Thyroid gland (tissue), 4 donors: Measurements from ENCODE around the gene MALAT1. TPM values are rescaled to one million over a fixed set of nuclear protein-coding genes. Genes with fewer than 3 reads are reported as not detected.

Experiments used
- DNase-seq, 2 donors: peaks; one replicate each; pipeline ENCODE4 v3.0.0-alpha.2; 2019
- H3K27ac ChIP-seq, 3 donors: fragments of 200-600 bp; sonication (generic); 1 replicate in 2 of 3; 2 replicates in 1 of 3; pipeline ENCODE4 v1.5.1; 2016 to 2019; ENCODE audit warnings: mild to moderate bottlenecking in 1 of 3, moderate library complexity in 1 of 3
- H3K27me3 ChIP-seq: fragments of 200-600 bp; sonication (generic); one replicate; pipeline ENCODE4 v1.5.1; 2019
- H3K36me3 ChIP-seq, 2 donors: fragments of 200-600 bp; sonication (generic); one replicate each; pipeline ENCODE4 v1.5.1; 2016 to 2019
- H3K4me1 ChIP-seq, 2 donors: fragments of 200-600 bp; sonication (generic); one replicate each; pipeline ENCODE4 v1.5.1; 2017 to 2019
- H3K4me3 ChIP-seq, 3 donors: fragments of 200-600 bp; sonication (generic); replicated peaks in 1 of 3; 1 replicate in 2 of 3; 2 replicates in 1 of 3; pipeline ENCODE4 v1.5.1; 2016; ENCODE audit warnings: mild to moderate bottlenecking in 1 of 3
- H3K9me3 ChIP-seq: fragments of 200-600 bp; sonication (generic); one replicate; pipeline ENCODE4 v1.5.1; 2017
- POLR2A ChIP-seq, 2 donors: fragments of 450-650 bp; IDR thresholded peaks; one replicate each; pipeline ENCODE4 v1.6.1; 2017; ENCODE audit warnings: antibody characterized with exemption in 2 of 2, mild to moderate bottlenecking in 2 of 2, moderate library complexity in 1 of 2
- WGBS, 2 donors: methylation state at CpG; one replicate each; pipeline ENCODE4 v1.1.5; 2017; 5-methylcytosine and 5-hydroxymethylcytosine counted together
- intact Hi-C: fragments of 100-400 bp; cut with DNase I; formaldehyde crosslinking; loops from one replicate; pipeline ENCODE4 v1.15.1; 2023
- total RNA-seq, 4 donors: library from RNA; depleted of rRNA; stranded (reverse); fragments of >200 nt; gene quantifications; one replicate each; pipeline ENCODE4 v1.2.3, GENCODE V29; 2016
- TF ChIP-seq, protein P1 (sequence below), 6 experiments: fragments of 200-600 bp in 3 of 6; fragments of 450-650 bp in 3 of 6; sonication (generic) in 3 of 6; IDR thresholded peaks; one replicate each; pipeline ENCODE4 v1.5.1; 2016 to 2019; ENCODE audit warnings: antibody characterized with exemption in 6 of 6, mild to moderate bottlenecking in 2 of 6, inconsistent platforms in 1 of 6, moderate library complexity in 1 of 6

MALAT1 gene
- total RNA-seq, 4 donors from 2014 or later, result 20,994 to 36,233 (median 26,043) TPM

DNA sequence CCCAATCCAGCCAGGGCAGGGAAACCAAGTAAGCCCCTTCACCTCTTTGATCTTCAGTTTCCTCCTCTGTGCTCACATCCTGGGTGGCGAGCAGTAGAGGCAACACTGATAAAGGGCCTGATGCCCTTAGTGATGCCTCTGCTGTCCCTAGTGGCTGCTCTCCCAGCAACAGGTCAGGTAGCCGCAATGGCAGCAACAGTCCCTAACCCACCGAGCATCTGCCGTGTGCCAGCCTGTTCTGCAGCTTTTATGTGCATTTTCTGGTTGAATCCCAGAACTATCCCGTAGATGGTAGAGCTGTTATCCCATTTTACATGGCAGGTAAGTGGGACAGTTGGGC, 31.3 kb downstream of the MALAT1 start:
- Histone ChIP-seq H3K36me3 (peaks cover 45 to 50% of the 10 kb centered on the region in 2 donors), H3K4me3 (no peak overlapping the region), H3K9me3 (no peaks in the 10 kb centered on the region), H3K27ac (no peak overlapping the region), H3K27me3 (no peaks in the 10 kb centered on the region), H3K4me1 (peaks cover 11 to 14% of the 10 kb centered on the region in 2 donors)
- TF ChIP-seq, protein P1, sequence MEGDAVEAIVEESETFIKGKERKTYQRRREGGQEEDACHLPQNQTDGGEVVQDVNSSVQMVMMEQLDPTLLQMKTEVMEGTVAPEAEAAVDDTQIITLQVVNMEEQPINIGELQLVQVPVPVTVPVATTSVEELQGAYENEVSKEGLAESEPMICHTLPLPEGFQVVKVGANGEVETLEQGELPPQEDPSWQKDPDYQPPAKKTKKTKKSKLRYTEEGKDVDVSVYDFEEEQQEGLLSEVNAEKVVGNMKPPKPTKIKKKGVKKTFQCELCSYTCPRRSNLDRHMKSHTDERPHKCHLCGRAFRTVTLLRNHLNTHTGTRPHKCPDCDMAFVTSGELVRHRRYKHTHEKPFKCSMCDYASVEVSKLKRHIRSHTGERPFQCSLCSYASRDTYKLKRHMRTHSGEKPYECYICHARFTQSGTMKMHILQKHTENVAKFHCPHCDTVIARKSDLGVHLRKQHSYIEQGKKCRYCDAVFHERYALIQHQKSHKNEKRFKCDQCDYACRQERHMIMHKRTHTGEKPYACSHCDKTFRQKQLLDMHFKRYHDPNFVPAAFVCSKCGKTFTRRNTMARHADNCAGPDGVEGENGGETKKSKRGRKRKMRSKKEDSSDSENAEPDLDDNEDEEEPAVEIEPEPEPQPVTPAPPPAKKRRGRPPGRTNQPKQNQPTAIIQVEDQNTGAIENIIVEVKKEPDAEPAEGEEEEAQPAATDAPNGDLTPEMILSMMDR (IDR thresholded peaks at IDR 0.05), result no peak
- TF ChIP-seq POLR2A (IDR thresholded peaks at IDR 0.05), result no peak
- intact Hi-C loops, result no loop called here
- WGBS, 2 donors, result 88 to 91% methylated on average over 2 to 5 of the region's 5 CpGs
- no peak for DNase-seq

DNA sequence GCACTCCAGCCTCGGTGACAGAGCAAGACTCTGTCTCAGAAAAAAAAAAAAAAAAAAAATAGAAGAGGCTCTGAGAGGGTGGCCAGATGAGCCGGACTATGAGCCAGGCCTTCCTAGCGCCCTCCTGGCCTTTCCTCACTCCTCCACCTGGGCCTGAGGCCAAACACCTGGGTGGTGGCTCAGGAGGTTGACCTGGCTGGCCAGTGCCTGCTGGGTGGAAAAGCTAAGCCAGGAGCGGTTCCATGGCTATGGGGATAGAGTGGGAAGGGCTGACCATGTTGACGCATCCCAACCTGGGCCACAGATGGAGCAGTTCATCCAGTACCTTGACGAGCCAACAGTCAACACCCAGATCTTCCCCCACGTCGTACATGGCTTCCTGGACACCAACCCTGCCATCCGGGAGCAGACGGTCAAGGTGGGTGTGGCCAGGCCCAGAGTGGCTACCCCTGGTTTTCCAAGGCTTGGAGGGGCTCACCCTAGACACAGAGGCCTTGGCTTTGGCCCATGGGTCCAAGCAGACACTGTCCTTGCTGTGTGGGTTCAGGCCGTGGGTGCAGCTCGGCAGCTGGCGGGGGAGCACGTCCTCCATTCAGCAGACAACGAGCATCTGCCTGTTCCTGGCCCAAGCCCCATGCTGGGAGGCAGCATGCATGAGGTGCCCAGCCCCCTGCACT, 33.7 kb downstream of the MALAT1 start:
- 96% methylated on average over 8 to 11 of the region's 15 CpGs for WGBS, 2 donors

DNA sequence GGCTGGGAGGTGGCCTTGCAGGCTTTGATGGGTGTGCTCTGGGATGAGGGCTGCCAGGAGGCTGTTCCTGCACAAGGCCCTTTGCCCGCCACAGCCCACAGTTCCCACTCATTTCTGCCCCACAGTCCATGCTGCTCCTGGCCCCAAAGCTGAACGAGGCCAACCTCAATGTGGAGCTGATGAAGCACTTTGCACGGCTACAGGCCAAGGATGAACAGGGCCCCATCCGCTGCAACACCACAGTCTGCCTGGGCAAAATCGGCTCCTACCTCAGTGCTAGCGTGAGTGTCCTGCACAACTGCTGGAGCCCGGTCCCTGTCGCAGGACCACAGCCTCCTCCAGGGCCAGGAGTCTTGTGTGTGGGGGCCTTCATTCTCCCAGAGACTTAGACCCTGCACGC, 36.3 kb downstream of the MALAT1 start:
- H3K4me3 ChIP-seq, result no peak overlapping the region
- TF ChIP-seq, protein P1 (IDR thresholded peaks at IDR 0.05), result no peak
- TF ChIP-seq POLR2A (IDR thresholded peaks at IDR 0.05), result no peak
- H3K27me3 ChIP-seq, result no peaks in the 10 kb centered on the region
- H3K9me3 ChIP-seq, result no peaks in the 10 kb centered on the region
- peaks cover 44 to 61% of the 10 kb centered on the region in 2 donors for H3K36me3 ChIP-seq
- DNase-seq, result no peak
- peaks cover 7% of the 10 kb centered on the region in 2 donors for H3K4me1 ChIP-seq
- no peak overlapping the region for H3K27ac ChIP-seq
- intact Hi-C loops, result no loop called here
- 89 to 96% methylated on average over 4 to 9 of the region's 9 CpGs for WGBS, 2 donors

More for the DNA sequence above, 33.7 kb downstream of the MALAT1 start:
- Histone ChIP-seq H3K4me1 (no peaks in the 10 kb centered on the region), H3K4me3 (no peak overlapping the region), H3K36me3 (peaks cover 47 to 54% of the 10 kb centered on the region in 2 donors), H3K9me3 (no peaks in the 10 kb centered on the region), H3K27me3 (no peaks in the 10 kb centered on the region), H3K27ac (no peak overlapping the region)
- no peak for DNase-seq
- intact Hi-C loops, result no loop called here
- TF ChIP-seq, protein P1 (IDR thresholded peaks at IDR 0.05), result no peak
- TF ChIP-seq POLR2A (IDR thresholded peaks at IDR 0.05), result no peak

DNA sequence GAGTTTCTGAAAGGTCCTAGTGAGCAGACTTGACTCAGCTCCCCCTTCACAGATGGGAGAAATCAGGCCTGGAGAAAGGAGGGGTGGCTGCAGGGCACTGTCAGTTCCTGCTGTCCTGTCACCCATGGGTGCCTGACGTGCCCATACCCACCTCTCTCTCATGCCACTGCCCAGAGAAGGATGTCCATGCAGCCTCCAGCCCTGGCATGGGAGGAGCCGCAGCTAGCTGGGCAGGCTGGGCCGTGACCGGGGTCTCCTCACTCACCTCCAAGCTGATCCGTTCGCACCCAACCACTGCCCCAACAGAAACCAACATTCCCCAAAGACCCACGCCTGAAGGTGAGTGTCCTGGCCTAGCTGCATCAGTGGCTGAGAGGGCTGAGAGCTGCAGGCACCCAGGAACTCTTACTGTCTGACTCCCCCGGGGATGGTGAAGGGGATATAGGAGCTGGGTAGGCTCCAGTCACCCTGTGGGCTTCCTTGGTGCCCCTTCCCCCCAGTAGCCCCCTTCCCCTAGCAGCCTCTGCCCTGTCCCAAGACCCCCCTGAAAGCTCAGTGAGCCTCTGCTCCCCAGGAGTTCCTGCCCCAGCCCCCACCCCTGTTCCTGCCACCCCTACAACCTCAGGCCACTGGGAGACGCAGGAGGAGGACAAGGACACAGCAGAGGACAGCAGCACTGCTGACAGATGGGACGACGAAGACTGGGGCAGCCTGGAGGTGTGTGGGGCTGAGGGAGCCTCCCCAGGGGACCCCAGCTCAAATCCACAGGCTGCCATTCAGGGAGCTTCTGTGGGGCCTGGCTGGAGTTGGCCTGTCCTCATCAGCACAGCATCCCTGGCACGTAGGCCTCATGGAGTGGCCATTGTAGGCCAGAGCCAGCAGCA, 37.8 kb downstream of the MALAT1 start:
- H3K9me3 ChIP-seq, result no peaks in the 10 kb centered on the region
- no peak overlapping the region for H3K4me3 ChIP-seq
- peaks cover 15% of the 10 kb centered on the region in 2 donors for H3K4me1 ChIP-seq
- intact Hi-C loops, result no loop called here
- DNase-seq, result no peak
- TF ChIP-seq, protein P1 (IDR thresholded peaks at IDR 0.05), result no peak
- no peak for TF ChIP-seq POLR2A (IDR thresholded peaks at IDR 0.05)
- no peaks in the 10 kb centered on the region for H3K27me3 ChIP-seq
- peaks cover 29 to 46% of the 10 kb centered on the region in 2 donors for H3K36me3 ChIP-seq
- WGBS, 2 donors, result 92 to 96% methylated on average over 7 to 9 of the region's 12 CpGs
- no peak overlapping the region for H3K27ac ChIP-seq

DNA sequence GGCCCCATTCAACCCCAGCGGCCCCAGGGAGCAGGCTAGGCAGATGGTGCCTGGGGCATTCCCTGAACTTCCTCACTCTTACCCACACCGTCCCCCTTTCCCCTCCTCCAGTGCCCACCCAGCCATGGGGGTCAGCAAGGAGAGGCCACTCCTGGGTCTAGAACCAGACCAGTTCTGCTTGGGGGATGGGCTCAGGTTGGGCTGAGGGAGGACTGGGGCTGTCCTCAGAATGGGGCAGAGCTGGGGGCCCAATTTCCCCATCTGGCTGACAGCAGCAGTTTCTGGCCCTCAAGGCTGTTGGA, 38.4 kb downstream of the MALAT1 start:
- WGBS, 2 donors, result 95 to 100% methylated on average over 2 of the region's 2 CpGs
- no peak overlapping the region for H3K27ac ChIP-seq
- TF ChIP-seq, protein P1 (IDR thresholded peaks at IDR 0.05), result no peak
- no peak for TF ChIP-seq POLR2A (IDR thresholded peaks at IDR 0.05)
- intact Hi-C loops, result no loop called here
- H3K4me3 ChIP-seq, result no peak overlapping the region
- no peaks in the 10 kb centered on the region for H3K9me3 ChIP-seq
- H3K4me1 ChIP-seq, result peaks cover 18 to 20% of the 10 kb centered on the region in 2 donors
- no peak for DNase-seq
- peaks cover 23 to 42% of the 10 kb centered on the region in 2 donors for H3K36me3 ChIP-seq
- no peaks in the 10 kb centered on the region for H3K27me3 ChIP-seq
